ENCODE results near the gene BFSP2.

Gene BFSP2

GRCh38 chr3:133368371-133369067 is 31.3 kb upstream of the BFSP2 start:
- no peak for FAIRE-seq

GRCh38 chr3:133369068-133369440 is 30.8 kb upstream of the BFSP2 start:
- no peak for DNase-seq (ENCODE audit: insufficient read length, low spot score)
- TF ChIP-seq PAX5 (IDR thresholded peaks at IDR 0.05; ENCODE audit: insufficient read depth, low read length, severe bottlenecking) (no peak), POLR2AphosphoS5 (IDR thresholded peaks at IDR 0.05; ENCODE audit: low read depth, low read length) (no peak), TAF1 (IDR thresholded peaks at IDR 0.05; ENCODE audit: low read depth, low read length) (no peak), POU2F2 (IDR thresholded peaks at IDR 0.05; ENCODE audit: low read depth, low read length) (no peak), POLR2A (IDR thresholded peaks at IDR 0.05; ENCODE audit: low read depth, low read length) (no peak), SPI1 (IDR thresholded peaks at IDR 0.05; ENCODE audit: low read depth, low read length) (no peak)
- FAIRE-seq, result no peak

More at GRCh38 chr3:133368371-133369067, 31.3 kb upstream of the BFSP2 start:
- TF ChIP-seq PAX5 (IDR thresholded peaks at IDR 0.05; ENCODE audit: insufficient read depth, low read length, severe bottlenecking) (no peak), POU2F2 (IDR thresholded peaks at IDR 0.05; ENCODE audit: low read depth, low read length) (no peak), SPI1 (IDR thresholded peaks at IDR 0.05; ENCODE audit: low read depth, low read length) (no peak), POLR2AphosphoS5 (IDR thresholded peaks at IDR 0.05; ENCODE audit: low read depth, low read length) (no peak), TAF1 (IDR thresholded peaks at IDR 0.05; ENCODE audit: low read depth, low read length) (no peak), POLR2A (IDR thresholded peaks at IDR 0.05; ENCODE audit: low read depth, low read length) (no peak)
- DNase-seq (ENCODE audit: insufficient read length, low spot score), result no peak

- TF ChIP-seq POLR2AphosphoS5 (IDR thresholded peaks at IDR 0.05; ENCODE audit: low read depth, low read length) (no peak), POU2F2 (IDR thresholded peaks at IDR 0.05; ENCODE audit: low read depth, low read length) (no peak), SPI1 (IDR thresholded peaks at IDR 0.05; ENCODE audit: low read depth, low read length) (no peak), TAF1 (IDR thresholded peaks at IDR 0.05; ENCODE audit: low read depth, low read length) (no peak), PAX5 (IDR thresholded peaks at IDR 0.05; ENCODE audit: insufficient read depth, low read length, severe bottlenecking) (no peak), POLR2A (IDR thresholded peaks at IDR 0.05; ENCODE audit: low read depth, low read length) (no peak)
- DNase-seq (ENCODE audit: insufficient read length, low spot score), result no peak
Measured at GRCh38 chr3:133371181-133371580, 28.7 kb upstream of the BFSP2 start.

GRCh38 chr3:133371676-133372075 is 28.2 kb upstream of the BFSP2 start:
- FAIRE-seq (no peak), DNase-seq (ENCODE audit: insufficient read length, low spot score) (no peak)
- TF ChIP-seq POLR2A (IDR thresholded peaks at IDR 0.05; ENCODE audit: low read depth, low read length), result no peak
- no peak for TF ChIP-seq POLR2AphosphoS5 (IDR thresholded peaks at IDR 0.05; ENCODE audit: low read depth, low read length)
- TF ChIP-seq TAF1 (IDR thresholded peaks at IDR 0.05; ENCODE audit: low read depth, low read length), result no peak
- TF ChIP-seq PAX5 (IDR thresholded peaks at IDR 0.05; ENCODE audit: insufficient read depth, low read length, severe bottlenecking), result no peak
- no peak for TF ChIP-seq SPI1 (IDR thresholded peaks at IDR 0.05; ENCODE audit: low read depth, low read length)
- no peak for TF ChIP-seq POU2F2 (IDR thresholded peaks at IDR 0.05; ENCODE audit: low read depth, low read length)

More at GRCh38 chr3:133371181-133371580, 28.7 kb upstream of the BFSP2 start:
- no peak for FAIRE-seq

GRCh38 chr3:133374708-133375402 is 25.0 kb upstream of the BFSP2 start:
- TF ChIP-seq SPI1 (IDR thresholded peaks at IDR 0.05; ENCODE audit: low read depth, low read length), result no peak
- no peak for TF ChIP-seq PAX5 (IDR thresholded peaks at IDR 0.05; ENCODE audit: insufficient read depth, low read length, severe bottlenecking)
- TF ChIP-seq POLR2AphosphoS5 (IDR thresholded peaks at IDR 0.05; ENCODE audit: low read depth, low read length), result no peak
- no peak for TF ChIP-seq TAF1 (IDR thresholded peaks at IDR 0.05; ENCODE audit: low read depth, low read length)
- TF ChIP-seq POLR2A (IDR thresholded peaks at IDR 0.05; ENCODE audit: low read depth, low read length), result no peak
- TF ChIP-seq POU2F2 (IDR thresholded peaks at IDR 0.05; ENCODE audit: low read depth, low read length), result no peak

GRCh38 chr3:133375403-133375745 is 24.5 kb upstream of the BFSP2 start:
- DNase-seq (ENCODE audit: insufficient read length, low spot score), result no peak
- TF ChIP-seq POLR2AphosphoS5 (IDR thresholded peaks at IDR 0.05; ENCODE audit: low read depth, low read length) (no peak), POU2F2 (IDR thresholded peaks at IDR 0.05; ENCODE audit: low read depth, low read length) (no peak), TAF1 (IDR thresholded peaks at IDR 0.05; ENCODE audit: low read depth, low read length) (no peak), PAX5 (IDR thresholded peaks at IDR 0.05; ENCODE audit: insufficient read depth, low read length, severe bottlenecking) (no peak), POLR2A (IDR thresholded peaks at IDR 0.05; ENCODE audit: low read depth, low read length) (no peak), SPI1 (IDR thresholded peaks at IDR 0.05; ENCODE audit: low read depth, low read length) (no peak)
- FAIRE-seq, result no peak

More at GRCh38 chr3:133374708-133375402, 25.0 kb upstream of the BFSP2 start:
- FAIRE-seq (peak; percentile 41), DNase-seq (ENCODE audit: insufficient read length, low spot score) (no peak)

GRCh38 chr3:133376810-133377209 is 23.0 kb upstream of the BFSP2 start:
- no peak for TF ChIP-seq PAX5 (IDR thresholded peaks at IDR 0.05; ENCODE audit: insufficient read depth, low read length, severe bottlenecking)
- no peak for TF ChIP-seq TAF1 (IDR thresholded peaks at IDR 0.05; ENCODE audit: low read depth, low read length)
- TF ChIP-seq SPI1 (IDR thresholded peaks at IDR 0.05; ENCODE audit: low read depth, low read length), result no peak
- TF ChIP-seq POU2F2 (IDR thresholded peaks at IDR 0.05; ENCODE audit: low read depth, low read length), result no peak
- TF ChIP-seq POLR2AphosphoS5 (IDR thresholded peaks at IDR 0.05; ENCODE audit: low read depth, low read length), result no peak
- TF ChIP-seq POLR2A (IDR thresholded peaks at IDR 0.05; ENCODE audit: low read depth, low read length), result no peak
- FAIRE-seq (no peak), DNase-seq (ENCODE audit: insufficient read length, low spot score) (no peak)

- TF ChIP-seq POLR2AphosphoS5 (IDR thresholded peaks at IDR 0.05; ENCODE audit: low read depth, low read length) (no peak), PAX5 (IDR thresholded peaks at IDR 0.05; ENCODE audit: insufficient read depth, low read length, severe bottlenecking) (no peak), SPI1 (IDR thresholded peaks at IDR 0.05; ENCODE audit: low read depth, low read length) (no peak), POLR2A (IDR thresholded peaks at IDR 0.05; ENCODE audit: low read depth, low read length) (no peak), TAF1 (IDR thresholded peaks at IDR 0.05; ENCODE audit: low read depth, low read length) (no peak), POU2F2 (IDR thresholded peaks at IDR 0.05; ENCODE audit: low read depth, low read length) (no peak)
- DNase-seq (ENCODE audit: insufficient read length, low spot score) (no peak), FAIRE-seq (peak; percentile 79)
Measured at GRCh38 chr3:133377396-133377795, 22.5 kb upstream of the BFSP2 start.

GRCh38 chr3:133379926-133380325 is 19.9 kb upstream of the BFSP2 start:
- TF ChIP-seq POLR2AphosphoS5 (IDR thresholded peaks at IDR 0.05; ENCODE audit: low read depth, low read length) (no peak), SPI1 (IDR thresholded peaks at IDR 0.05; ENCODE audit: low read depth, low read length) (no peak), PAX5 (IDR thresholded peaks at IDR 0.05; ENCODE audit: insufficient read depth, low read length, severe bottlenecking) (no peak), POLR2A (IDR thresholded peaks at IDR 0.05; ENCODE audit: low read depth, low read length) (no peak), POU2F2 (IDR thresholded peaks at IDR 0.05; ENCODE audit: low read depth, low read length) (no peak), TAF1 (IDR thresholded peaks at IDR 0.05; ENCODE audit: low read depth, low read length) (no peak)
- FAIRE-seq (no peak), DNase-seq (ENCODE audit: insufficient read length, low spot score) (no peak)
